Neutrophil (primary cell): Measurements from ENCODE around the gene PCDH1.
A peak's percentile ranks its signal among the peaks of the same experiment; 100 is the strongest.

Experiments used
- H3K27ac ChIP-seq: fragments of 200-600 bp; sonication (generic); 2 replicates; pipeline ENCODE4 v1.5.1; 2016; ENCODE audit warnings: mild to moderate bottlenecking, moderate library complexity
- H3K27me3 ChIP-seq: fragments of 200-600 bp; sonication (generic); 2 replicates; pipeline ENCODE4 v1.6.0; 2016; ENCODE audit warnings: mild to moderate bottlenecking
- H3K36me3 ChIP-seq: fragments of 200-600 bp; sonication (generic); 2 replicates; pipeline ENCODE4 v1.5.1; 2017
- H3K4me1 ChIP-seq, 2 experiments: fragments of 200-600 bp in 1 of 2; sonication (generic) in 1 of 2; 1 replicate in 1 of 2; 2 replicates in 1 of 2; pipeline versions ENCODE4 v1.5.1 to v1.6.1; 2013 to 2016; ENCODE audit warnings: low read depth in 1 of 2, low read length in 1 of 2, mild to moderate bottlenecking in 1 of 2, moderate library complexity in 1 of 2; ENCODE audit not compliant: control insufficient read depth in 1 of 2, insufficient read depth in 1 of 2
- H3K4me3 ChIP-seq, 2 experiments: fragments of 200-600 bp in 1 of 2; sonication (generic) in 1 of 2; 1 replicate in 1 of 2; 2 replicates in 1 of 2; pipeline ENCODE4 v1.5.1; 2013 to 2016; ENCODE audit warnings: low read depth in 1 of 2, low read length in 1 of 2, mild to moderate bottlenecking in 1 of 2, moderate library complexity in 1 of 2
- H3K9me3 ChIP-seq: fragments of 200-600 bp; sonication (generic); 2 replicates; pipeline ENCODE4 v1.5.1; 2016
- TF ChIP-seq, protein P1 (sequence below): fragments of 200-600 bp; sonication (generic); IDR thresholded peaks from 2 replicates; pipeline ENCODE4 v1.5.1; 2016; ENCODE audit warnings: antibody characterized with exemption

PCDH1 gene

DNA sequence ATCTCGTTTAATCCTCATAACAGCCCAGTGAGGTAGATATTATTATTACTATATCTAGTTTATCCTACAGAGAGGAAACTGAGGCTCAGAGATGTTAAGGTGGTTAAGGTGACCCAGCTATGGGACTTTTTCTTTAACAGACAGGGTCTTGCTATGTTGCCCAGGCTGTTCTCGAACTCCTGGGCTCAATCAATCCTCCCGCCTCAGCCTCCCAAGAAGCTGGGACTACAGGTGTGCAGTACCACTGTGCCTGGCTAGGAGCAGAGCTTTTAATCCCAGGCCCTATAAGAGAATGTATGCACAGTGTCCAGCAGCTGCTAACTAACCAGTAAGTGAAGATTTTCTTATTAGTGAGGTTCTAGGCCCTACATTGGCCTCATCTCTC lies 62.4 kb downstream of the PCDH1 start:
- no peaks in the 10 kb centered on the region for H3K4me1 ChIP-seq
- no peaks in the 10 kb centered on the region for H3K36me3 ChIP-seq
- TF ChIP-seq, protein P1, sequence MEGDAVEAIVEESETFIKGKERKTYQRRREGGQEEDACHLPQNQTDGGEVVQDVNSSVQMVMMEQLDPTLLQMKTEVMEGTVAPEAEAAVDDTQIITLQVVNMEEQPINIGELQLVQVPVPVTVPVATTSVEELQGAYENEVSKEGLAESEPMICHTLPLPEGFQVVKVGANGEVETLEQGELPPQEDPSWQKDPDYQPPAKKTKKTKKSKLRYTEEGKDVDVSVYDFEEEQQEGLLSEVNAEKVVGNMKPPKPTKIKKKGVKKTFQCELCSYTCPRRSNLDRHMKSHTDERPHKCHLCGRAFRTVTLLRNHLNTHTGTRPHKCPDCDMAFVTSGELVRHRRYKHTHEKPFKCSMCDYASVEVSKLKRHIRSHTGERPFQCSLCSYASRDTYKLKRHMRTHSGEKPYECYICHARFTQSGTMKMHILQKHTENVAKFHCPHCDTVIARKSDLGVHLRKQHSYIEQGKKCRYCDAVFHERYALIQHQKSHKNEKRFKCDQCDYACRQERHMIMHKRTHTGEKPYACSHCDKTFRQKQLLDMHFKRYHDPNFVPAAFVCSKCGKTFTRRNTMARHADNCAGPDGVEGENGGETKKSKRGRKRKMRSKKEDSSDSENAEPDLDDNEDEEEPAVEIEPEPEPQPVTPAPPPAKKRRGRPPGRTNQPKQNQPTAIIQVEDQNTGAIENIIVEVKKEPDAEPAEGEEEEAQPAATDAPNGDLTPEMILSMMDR: no peak
- no peak overlapping the region for H3K27ac ChIP-seq
- H3K9me3 ChIP-seq: no peaks in the 10 kb centered on the region
- H3K27me3 ChIP-seq: peaks cover 81% of the 10 kb centered on the region
- H3K4me3 ChIP-seq: no peak overlapping the region

DNA sequence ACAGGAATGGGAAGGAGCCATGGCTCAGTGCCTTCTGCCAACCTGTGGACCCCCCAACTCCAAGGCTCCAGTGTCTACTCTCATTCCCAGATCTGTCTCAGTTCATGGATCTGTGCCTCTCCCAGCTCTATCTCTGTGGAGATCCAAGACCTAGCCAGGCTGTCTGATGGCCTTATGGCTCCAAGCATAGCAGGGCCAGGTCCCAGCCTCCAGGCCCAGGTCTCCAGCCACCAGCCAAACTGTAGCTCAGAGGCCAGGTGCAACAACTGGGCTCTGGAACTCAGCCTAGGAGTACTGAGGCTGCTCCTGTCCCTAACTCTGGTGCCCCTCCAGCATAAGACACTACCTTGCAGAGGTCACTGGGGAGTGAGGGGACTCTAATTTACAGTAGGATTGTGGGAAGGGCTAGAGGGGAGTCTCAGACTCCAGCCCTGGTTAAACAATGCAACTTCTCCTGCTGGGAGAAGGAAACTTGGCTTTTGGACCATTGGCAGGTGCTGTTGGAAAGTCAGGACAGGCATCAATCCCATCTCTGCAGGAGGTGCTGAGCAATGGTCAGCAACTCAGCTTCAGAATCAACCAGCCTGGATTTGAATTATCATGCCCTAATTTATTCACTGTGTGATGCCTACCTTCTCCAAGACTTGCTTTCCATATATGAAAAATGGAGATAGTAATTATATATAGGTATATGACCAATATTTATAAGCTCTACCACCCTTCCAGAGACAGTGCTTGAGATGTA lies 63.0 kb downstream of the PCDH1 start:
- Histone ChIP-seq H3K4me1 (no peaks in the 10 kb centered on the region), H3K9me3 (no peaks in the 10 kb centered on the region), H3K27ac (no peak overlapping the region), H3K27me3 (peaks cover 83% of the 10 kb centered on the region), H3K4me3 (no peak overlapping the region), H3K36me3 (no peaks in the 10 kb centered on the region)
- TF ChIP-seq, protein P1: no peak

DNA sequence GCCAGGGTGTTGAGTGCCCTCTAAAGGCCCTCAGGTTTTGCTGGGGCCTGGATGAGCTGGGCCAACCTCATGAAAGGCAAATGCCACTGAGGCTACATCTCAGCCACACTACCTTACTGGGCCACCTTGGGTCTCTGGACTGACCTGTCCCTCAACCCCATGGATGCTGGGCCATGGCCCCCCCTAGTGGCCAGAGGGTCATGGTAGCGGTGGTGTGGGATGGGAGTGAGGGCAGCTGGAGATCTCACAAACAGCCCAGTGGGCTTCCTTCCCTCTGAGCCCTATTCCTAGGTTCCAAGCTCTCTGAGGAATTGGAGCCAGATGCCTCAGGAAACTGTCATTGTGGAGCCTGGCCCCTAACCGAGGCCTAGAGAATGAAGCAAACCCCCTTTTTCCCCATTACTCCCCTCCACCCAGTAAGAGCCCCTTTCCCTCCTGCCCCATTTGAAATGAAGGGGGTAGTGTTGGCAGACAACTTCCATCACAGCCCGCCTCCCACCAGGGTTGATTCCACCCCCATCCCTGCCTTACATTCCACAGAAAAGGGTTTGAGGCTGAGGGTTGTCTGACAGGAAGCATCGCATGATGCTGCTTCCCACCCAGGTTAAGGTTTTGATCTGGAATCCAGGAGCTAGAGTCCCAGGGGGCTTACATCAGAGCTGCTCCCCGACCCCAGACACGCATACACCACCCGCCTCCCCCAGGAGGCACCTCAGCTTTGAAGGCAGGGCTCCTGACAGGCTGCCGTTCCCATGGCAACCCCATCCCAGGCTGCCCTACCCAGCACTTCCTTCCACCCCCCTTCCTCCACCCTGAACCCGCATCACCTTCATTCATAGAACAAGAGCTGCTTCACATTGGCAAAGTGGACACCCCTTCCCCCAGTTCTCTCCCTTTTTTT lies 63.9 kb downstream of the PCDH1 start:
- H3K4me1 ChIP-seq: no peaks in the 10 kb centered on the region
- H3K27me3 ChIP-seq: peaks cover 83% of the 10 kb centered on the region
- no peaks in the 10 kb centered on the region for H3K9me3 ChIP-seq
- TF ChIP-seq, protein P1: peak; percentile 39
- no peaks in the 10 kb centered on the region for H3K36me3 ChIP-seq
- H3K27ac ChIP-seq: no peak overlapping the region
- no peak overlapping the region for H3K4me3 ChIP-seq

DNA sequence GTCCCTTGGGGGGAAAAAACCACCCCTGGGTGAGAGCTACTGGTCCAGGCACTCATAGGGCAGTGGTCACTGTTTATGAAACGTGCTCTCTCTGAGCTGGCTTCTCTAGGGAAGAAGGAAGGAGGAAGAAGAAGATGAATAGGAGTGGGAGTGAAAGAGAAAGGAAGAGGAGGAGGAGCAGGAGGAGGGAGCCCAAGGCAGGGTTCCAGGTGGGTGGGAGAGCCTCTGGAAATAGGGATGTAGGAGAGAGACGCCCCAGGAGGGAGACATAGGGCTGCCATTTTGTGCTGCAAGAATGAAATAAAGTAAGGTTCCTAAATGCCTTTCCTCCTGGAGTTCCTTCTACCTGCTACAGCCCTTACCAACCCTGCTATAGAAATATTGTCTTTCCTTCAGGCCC lies 65.7 kb downstream of the PCDH1 start:
- Histone ChIP-seq H3K36me3 (no peaks in the 10 kb centered on the region), H3K27ac (no peak overlapping the region), H3K27me3 (peaks cover 90% of the 10 kb centered on the region), H3K4me1 (no peaks in the 10 kb centered on the region), H3K4me3 (no peak overlapping the region), H3K9me3 (no peaks in the 10 kb centered on the region)
- TF ChIP-seq, protein P1: no peak

DNA sequence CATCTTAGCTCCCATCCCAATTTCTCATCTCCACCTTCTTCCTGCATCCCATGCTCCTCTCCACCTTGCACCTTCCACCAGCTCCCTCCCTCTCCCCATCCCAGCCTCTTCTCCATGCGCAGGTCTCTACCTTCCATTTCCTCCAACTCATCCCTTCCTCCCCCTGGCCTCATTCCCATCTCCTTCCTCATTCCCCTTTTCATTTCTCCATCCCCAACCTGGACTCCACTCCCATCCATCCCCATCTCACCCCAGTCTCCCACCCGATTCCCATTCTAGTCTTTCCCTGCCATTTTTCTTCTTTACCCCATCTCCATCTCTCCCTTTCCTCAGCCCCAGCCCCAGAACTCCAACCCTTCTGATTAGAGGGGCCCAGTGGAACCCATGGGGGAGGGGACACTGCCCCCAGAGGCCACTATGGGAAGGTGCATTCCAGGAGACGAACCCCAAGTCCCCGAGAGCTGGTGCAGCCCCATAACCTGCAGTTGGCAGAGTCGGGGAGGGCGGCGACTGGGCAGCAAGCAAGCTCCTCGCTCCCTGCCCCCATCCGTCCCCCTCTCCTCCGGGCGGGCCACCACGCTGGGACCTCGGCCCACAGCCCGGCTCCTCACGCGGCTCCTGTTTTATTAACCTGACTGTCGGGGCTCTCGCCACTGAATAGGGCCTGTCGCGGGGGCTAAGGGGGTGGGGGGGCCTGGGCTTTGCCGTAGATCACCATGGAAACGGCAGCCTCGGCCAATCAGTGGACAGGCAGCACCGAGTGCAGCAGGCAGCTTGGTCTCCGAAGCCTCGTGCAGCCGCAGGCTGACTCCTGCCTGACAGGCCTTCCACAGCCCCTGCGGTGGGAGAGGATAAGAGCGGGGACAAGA lies 66.7 kb downstream of the PCDH1 start:
- Histone ChIP-seq H3K4me1 (no peaks in the 10 kb centered on the region), H3K27me3 (peaks cover 90% of the 10 kb centered on the region), H3K27ac (no peak overlapping the region), H3K9me3 (no peaks in the 10 kb centered on the region), H3K4me3 (no peak overlapping the region), H3K36me3 (no peaks in the 10 kb centered on the region)
- TF ChIP-seq, protein P1: no peak
